ENCODE results near the gene OGFR.
"Not testable (repeated sequence)": the region's sequence is repeated elsewhere in the genome, so short reads cannot be mapped to it uniquely, and the experiment has no call there.

The OGFR gene

GRCh38 chr20:62840244-62841197 lies 35.9 kb downstream of the OGFR start:
- Mint-ChIP-seq H3K36me3 (peaks cover 2% of the 10 kb centered on the region), H3K4me1 (no peaks in the 10 kb centered on the region), H3K27me3 (no peaks in the 10 kb centered on the region), H3K9me3 (no peaks in the 10 kb centered on the region), H3K27ac (no peak overlapping the region), H3K4me3 (no peak overlapping the region)

GRCh38 chr20:62841705-62842212 lies 37.1 kb downstream of the OGFR start:
- Mint-ChIP-seq H3K9me3 (no peaks in the 10 kb centered on the region), H3K36me3 (peaks cover 2% of the 10 kb centered on the region), H3K4me1 (no peaks in the 10 kb centered on the region), H3K27me3 (no peaks in the 10 kb centered on the region), H3K27ac (no peak overlapping the region), H3K4me3 (no peak overlapping the region)

- no peak overlapping the region for H3K27ac Mint-ChIP-seq
- no peak overlapping the region for H3K4me3 Mint-ChIP-seq
- H3K4me1 Mint-ChIP-seq: no peaks in the 10 kb centered on the region
- no peaks in the 10 kb centered on the region for H3K27me3 Mint-ChIP-seq
- H3K9me3 Mint-ChIP-seq: no peaks in the 10 kb centered on the region
- H3K36me3 Mint-ChIP-seq: peaks cover 2% of the 10 kb centered on the region
Measured at GRCh38 chr20:62843656-62844055, 39.0 kb downstream of the OGFR start.

- Mint-ChIP-seq H3K9me3 (no peaks in the 10 kb centered on the region), H3K27ac (no peak overlapping the region), H3K4me1 (no peaks in the 10 kb centered on the region), H3K36me3 (peaks cover 2% of the 10 kb centered on the region), H3K4me3 (no peak overlapping the region), H3K27me3 (no peaks in the 10 kb centered on the region)
Measured at GRCh38 chr20:62844182-62844581, 39.5 kb downstream of the OGFR start.

- Mint-ChIP-seq H3K27me3 (no peaks in the 10 kb centered on the region), H3K9me3 (no peaks in the 10 kb centered on the region), H3K4me3 (no peak overlapping the region), H3K36me3 (peaks cover 3% of the 10 kb centered on the region), H3K4me1 (no peaks in the 10 kb centered on the region), H3K27ac (no peak overlapping the region)
Measured at GRCh38 chr20:62845416-62846160, 41.0 kb downstream of the OGFR start.

- Mint-ChIP-seq H3K9me3 (no peaks in the 10 kb centered on the region), H3K4me1 (no peaks in the 10 kb centered on the region), H3K27me3 (no peaks in the 10 kb centered on the region), H3K36me3 (peaks cover 5% of the 10 kb centered on the region), H3K27ac (no peak overlapping the region), H3K4me3 (no peak overlapping the region)
Measured at GRCh38 chr20:62846166-62846890, 41.7 kb downstream of the OGFR start.

GRCh38 chr20:62848917-62849316 lies 44.3 kb downstream of the OGFR start:
- not testable (repeated sequence) for H3K27ac Mint-ChIP-seq, H3K4me1 Mint-ChIP-seq, H3K9me3 Mint-ChIP-seq, H3K36me3 Mint-ChIP-seq, H3K27me3 Mint-ChIP-seq, H3K4me3 Mint-ChIP-seq

GRCh38 chr20:62849431-62849830 lies 44.8 kb downstream of the OGFR start:
- Mint-ChIP-seq H3K27me3 (no peaks in the 10 kb centered on the region), H3K9me3 (no peaks in the 10 kb centered on the region), H3K36me3 (peaks cover 8% of the 10 kb centered on the region), H3K4me3 (no peak overlapping the region), H3K4me1 (no peaks in the 10 kb centered on the region), H3K27ac (no peak overlapping the region)

- H3K4me3 Mint-ChIP-seq: no peak overlapping the region
- no peaks in the 10 kb centered on the region for H3K4me1 Mint-ChIP-seq
- no peak overlapping the region for H3K27ac Mint-ChIP-seq
- H3K9me3 Mint-ChIP-seq: no peaks in the 10 kb centered on the region
- H3K27me3 Mint-ChIP-seq: no peaks in the 10 kb centered on the region
- peaks cover 8% of the 10 kb centered on the region for H3K36me3 Mint-ChIP-seq
Measured at GRCh38 chr20:62850333-62850974, 45.8 kb downstream of the OGFR start.

- Mint-ChIP-seq H3K4me3 (no peak overlapping the region), H3K4me1 (peaks cover 2% of the 10 kb centered on the region), H3K27me3 (no peaks in the 10 kb centered on the region), H3K27ac (no peak overlapping the region), H3K36me3 (peaks cover 11% of the 10 kb centered on the region), H3K9me3 (no peaks in the 10 kb centered on the region)
Measured at GRCh38 chr20:62852196-62852595, 47.6 kb downstream of the OGFR start.

GRCh38 chr20:62852841-62853240 lies 48.2 kb downstream of the OGFR start:
- H3K27me3 Mint-ChIP-seq: no peaks in the 10 kb centered on the region
- H3K27ac Mint-ChIP-seq: no peak overlapping the region
- no peaks in the 10 kb centered on the region for H3K9me3 Mint-ChIP-seq
- peaks cover 15% of the 10 kb centered on the region for H3K36me3 Mint-ChIP-seq
- peaks cover 5% of the 10 kb centered on the region for H3K4me1 Mint-ChIP-seq
- H3K4me3 Mint-ChIP-seq: no peak overlapping the region

GRCh38 chr20:62853304-62853703 lies 48.7 kb downstream of the OGFR start:
- H3K36me3 Mint-ChIP-seq: peaks cover 18% of the 10 kb centered on the region
- H3K27me3 Mint-ChIP-seq, H3K27ac Mint-ChIP-seq, H3K4me1 Mint-ChIP-seq, H3K9me3 Mint-ChIP-seq, H3K4me3 Mint-ChIP-seq: not testable (repeated sequence)

GRCh38 chr20:62854121-62854520 lies 49.5 kb downstream of the OGFR start:
- Mint-ChIP-seq H3K36me3 (peaks cover 18% of the 10 kb centered on the region), H3K9me3 (no peaks in the 10 kb centered on the region), H3K4me1 (peaks cover 13% of the 10 kb centered on the region)

GRCh38 chr20:62855120-62855519 lies 50.5 kb downstream of the OGFR start:
- Mint-ChIP-seq H3K27me3 (no peaks in the 10 kb centered on the region), H3K9me3 (no peaks in the 10 kb centered on the region), H3K4me1 (peaks cover 20% of the 10 kb centered on the region), H3K4me3 (no peak overlapping the region), H3K36me3 (peaks cover 17% of the 10 kb centered on the region), H3K27ac (no peak overlapping the region)

More at GRCh38 chr20:62854121-62854520, 49.5 kb downstream of the OGFR start:
- Mint-ChIP-seq H3K27me3 (no peaks in the 10 kb centered on the region), H3K4me3 (no peak overlapping the region), H3K27ac (no peak overlapping the region)
